NCI-H1048 (cell line): ENCODE measurements around the gene CARMIL1.
"Not testable (repeated sequence)": the region's sequence is repeated elsewhere in the genome, so short reads cannot be mapped to it uniquely, and the experiment has no call there.

ENCODE experiments used
- DNase-seq: peaks from one replicate; lab custom pipeline; 2025; lab: John Stamatoyannopoulos, UW

Gene CARMIL1

DNA sequence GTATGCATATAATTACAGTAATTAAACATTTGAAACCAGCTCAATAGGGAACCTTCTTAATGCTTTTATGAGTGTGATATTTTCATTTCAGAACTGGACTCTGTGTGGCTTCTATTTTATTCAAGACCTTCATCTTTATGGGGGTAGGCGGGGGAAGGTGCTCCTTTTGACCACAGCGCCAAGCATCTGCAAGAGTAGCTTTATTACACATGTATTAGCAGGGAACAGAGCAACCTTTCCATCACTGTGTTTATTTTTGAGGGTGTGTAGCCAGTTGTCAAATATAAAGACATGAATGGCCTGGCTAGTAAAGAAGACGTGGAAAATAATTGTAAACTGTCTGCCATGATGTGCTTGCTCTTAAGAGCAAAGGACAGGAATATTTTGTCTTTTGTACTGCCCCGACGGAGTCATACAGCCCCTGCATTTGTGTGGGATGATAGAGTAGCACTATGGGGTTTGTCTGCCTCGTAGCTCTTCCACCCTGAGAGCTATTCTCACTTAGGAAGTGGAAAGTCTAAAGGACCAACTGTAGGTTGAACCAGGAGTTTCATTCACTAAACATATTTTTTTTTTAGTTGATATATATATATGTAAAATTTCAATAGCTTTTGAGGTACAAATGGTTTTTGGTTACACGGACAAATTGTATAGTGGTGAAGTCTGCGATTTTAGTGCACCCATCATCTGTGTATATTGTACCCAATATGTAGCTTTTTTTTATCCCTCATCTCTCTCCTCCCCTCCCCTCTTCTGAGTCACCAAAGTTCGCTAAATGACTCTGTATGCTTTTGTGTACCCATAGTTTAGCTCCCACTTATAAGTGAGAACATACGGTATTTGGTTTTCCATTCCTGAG lies 91.2 kb downstream of the CARMIL1 start:
- no peak for DNase-seq

DNA sequence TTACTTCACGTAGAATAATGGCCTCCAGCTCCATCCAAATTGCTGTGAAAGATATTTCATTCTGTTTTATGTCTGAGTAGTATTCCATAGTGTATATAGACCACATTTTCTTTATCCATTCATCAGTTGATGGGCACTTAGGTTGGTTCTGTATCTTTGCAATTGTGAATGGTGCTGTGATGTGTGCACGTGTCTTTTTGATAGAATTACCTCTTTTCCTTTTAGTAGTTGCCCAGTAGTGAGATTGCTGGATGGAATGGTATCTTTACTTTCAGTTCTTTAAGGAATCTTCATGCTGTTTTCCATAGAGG lies 91.8 kb downstream of the CARMIL1 start:
- no peak for DNase-seq

DNA sequence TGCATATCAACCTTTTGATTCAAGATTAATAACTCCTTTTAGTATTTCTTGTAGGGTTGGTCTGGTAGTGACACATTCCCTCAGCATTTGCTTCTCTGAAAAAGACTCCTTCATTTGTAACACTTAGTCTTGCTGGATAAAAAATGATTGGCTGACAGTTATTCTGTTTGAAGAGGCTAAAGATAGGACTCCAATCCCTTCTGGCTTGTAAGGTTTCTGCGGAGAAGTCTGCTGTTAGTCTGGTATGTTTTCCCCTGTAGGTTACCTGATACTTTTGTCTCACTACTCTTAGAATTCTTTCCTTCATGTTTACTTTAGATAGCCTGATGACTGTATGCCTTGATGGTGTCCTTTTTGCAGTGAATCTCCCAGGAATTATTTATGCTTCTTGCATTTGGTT lies 96.0 kb downstream of the CARMIL1 start:
- DNase-seq, result no peak

DNA sequence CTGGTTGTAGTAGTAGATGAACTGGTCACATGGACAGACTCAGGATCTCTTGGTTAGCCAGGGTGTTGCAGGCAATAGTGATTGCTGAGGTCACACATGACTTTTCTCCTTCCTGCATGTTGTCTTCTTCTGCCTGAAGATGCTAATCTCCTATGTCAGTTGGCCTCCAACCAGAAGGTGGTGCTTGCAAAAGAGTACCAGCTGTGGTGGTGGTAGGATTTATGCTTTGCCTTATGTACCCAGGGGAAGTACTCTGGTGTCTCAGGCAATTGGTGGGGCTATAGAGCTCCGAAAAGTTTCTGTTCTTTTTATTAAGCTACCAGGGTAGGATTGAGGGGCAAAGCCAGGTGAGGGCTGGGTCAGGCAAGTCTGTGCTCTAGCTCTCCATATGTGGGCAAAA lies 98.5 kb downstream of the CARMIL1 start:
- DNase-seq, result no peak

DNA sequence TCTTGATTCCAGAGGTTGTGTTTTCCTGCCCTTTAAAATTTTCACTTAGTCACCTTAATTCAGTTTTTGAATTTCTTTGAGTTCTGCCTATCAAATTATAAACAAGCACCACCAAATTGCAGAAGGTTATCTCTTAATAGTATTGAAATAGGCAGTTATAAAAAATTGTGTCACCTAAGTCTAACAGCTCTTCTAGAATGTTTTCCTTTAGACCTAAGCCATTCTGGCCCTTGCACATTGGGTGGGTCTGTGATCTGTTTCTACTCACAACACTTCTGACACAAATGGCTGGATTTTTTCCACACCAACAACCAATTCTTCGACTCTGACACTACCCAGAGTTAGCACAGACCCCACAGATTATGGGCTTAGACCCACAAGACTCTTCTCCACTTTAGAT lies 101.9 kb downstream of the CARMIL1 start:
- DNase-seq, result no peak

DNA sequence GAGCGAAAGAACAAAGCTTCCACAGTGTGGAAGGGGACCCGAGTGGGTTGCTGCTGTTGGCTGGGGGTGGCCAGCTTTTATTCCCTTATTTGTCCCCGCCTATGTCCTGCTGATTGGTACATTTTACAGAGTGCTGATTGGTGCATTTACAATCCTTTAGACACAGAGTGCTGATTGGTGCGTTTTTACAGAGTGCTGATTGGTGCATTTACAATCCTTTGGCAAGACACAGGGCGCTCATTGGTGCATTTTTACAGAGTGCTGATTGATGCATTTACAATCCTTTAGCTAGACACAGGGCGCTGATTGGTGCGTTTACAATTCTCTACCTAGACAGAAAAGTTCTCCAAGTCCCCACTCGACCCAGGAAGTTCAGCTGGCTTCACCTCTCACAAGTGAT lies 103.3 kb downstream of the CARMIL1 start:
- not testable (repeated sequence) for DNase-seq

DNA sequence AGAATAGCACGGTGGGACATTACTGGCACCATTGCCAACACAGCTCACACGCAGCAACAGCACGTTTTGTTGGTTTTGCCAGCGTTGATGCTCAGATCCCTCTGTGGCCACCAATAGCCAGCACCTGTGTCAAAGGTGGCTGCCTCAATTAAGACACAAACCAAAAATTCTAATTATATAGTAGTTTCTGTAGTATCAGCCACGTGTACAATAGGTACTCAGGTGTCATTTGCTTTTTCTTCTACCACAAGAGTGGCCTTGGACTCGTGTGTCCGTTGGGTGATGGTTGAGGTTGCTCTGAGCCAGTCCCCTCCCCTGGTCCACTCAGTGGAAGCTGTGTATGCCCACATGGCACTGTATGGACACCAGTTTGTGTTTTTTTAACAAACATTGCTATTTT lies 105.1 kb downstream of the CARMIL1 start:
- DNase-seq, result no peak

DNA sequence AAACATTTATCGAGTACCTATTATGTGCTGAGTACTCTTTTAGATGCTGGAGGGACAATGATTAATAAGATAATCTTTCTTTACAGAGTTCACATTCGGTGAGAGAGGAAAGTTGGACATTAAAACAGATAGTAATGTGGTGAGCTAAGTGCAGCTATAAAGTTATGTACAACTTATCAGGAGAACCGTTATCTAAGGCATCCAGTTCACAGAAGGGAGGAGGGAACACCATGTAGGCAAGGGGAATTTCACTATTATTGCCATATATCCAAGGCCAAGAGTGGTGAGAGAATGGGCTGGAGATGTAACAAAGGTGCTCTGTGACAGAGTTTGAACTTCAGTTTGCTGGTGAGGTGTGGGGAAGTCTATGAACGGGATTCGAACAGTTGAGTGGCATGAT lies 105.8 kb downstream of the CARMIL1 start:
- DNase-seq, result no peak

DNA sequence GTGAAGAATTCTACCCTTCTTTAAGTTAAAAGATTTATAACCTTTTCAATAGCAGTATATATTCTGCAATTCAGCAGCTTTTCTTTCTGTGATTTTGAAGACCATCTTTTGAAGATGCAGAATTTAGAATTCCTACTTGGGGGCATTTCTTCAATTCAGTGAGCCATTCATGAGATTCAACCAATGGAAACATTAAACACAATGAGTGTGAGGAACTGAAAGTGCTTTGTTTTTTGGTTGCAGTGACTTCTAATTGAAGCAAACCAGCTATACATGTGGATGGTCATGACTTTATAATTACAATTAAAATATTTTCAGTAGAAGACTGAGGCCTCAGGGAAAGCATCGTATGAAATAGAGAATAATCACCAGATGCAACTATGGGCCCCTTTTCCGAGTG lies 108.3 kb downstream of the CARMIL1 start:
- no peak for DNase-seq

DNA sequence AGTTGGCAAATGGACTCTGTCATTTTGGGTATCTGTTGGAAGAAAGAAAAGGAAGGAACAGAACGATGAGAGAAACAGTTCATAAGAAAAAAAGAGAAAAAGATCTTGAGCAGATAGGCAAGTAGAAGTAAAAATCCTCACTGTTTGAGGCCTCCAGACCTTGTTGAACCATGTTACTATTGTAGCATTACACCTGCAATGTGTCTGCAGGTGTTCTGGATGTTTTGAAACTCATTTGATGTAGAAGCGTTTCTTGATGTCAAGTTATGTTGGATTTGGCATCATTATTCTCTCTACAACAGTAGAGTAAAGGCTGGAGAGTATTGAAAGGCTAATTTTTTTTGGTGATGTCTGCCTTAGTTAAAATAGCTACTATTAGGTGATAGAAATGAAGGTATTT lies 108.7 kb downstream of the CARMIL1 start:
- DNase-seq, result no peak

DNA sequence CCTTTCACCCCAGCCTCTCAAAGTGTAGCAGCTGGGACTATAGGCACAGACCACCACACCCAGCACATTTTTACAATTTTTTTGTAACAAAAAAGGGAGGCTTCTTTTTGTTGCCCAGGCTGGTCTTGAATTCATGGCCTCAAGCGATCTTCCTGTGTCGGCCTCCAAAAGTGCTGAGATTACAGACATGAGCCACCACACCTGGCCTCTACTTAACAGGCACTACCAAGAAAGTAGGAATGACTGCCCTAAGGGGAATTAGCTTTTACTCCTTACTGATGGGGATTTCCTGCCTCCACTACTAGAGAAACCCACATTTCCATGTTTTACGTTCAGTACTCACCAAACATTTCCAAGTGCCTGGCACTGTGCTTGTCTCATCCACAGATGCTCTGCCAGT lies 109.6 kb downstream of the CARMIL1 start:
- DNase-seq, result no peak

DNA sequence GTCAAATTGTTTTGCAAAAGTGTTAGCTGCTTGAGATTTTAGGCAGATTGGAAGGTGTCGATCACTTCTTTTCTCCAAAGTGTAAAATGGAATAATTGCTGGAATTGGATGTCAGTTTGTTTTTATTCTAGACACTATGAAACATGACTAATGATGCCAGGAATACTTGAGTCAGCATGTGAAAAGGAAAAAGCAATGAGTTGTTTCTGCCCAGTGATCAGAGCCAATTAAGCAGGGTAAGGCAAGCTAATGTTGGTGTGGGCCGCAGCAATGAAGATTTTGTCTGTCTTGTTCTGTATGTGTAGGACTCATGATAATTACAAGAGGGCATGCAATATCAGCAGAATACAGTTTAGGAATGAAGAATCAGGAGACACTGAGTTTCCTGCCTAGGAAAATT lies 110.3 kb downstream of the CARMIL1 start:
- no peak for DNase-seq

DNA sequence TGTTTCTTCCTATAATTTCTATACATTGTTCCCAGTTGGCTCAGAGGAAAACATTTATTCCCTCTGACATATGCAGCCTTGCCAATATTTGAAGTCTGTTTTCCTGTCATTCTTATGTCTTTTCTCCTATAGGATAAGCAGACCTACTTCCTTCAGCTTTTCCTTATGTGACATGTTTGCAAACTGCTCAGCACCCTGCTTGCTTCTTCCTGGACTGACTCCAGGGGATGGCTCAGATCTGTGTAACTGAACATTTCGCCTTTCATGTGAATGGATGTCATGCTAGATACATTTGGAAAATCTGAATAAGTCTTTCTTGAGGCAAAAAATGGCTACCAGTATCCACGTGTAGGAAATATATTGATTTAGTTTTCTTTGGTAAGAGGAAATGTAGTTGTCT lies 113.2 kb downstream of the CARMIL1 start:
- no peak for DNase-seq

DNA sequence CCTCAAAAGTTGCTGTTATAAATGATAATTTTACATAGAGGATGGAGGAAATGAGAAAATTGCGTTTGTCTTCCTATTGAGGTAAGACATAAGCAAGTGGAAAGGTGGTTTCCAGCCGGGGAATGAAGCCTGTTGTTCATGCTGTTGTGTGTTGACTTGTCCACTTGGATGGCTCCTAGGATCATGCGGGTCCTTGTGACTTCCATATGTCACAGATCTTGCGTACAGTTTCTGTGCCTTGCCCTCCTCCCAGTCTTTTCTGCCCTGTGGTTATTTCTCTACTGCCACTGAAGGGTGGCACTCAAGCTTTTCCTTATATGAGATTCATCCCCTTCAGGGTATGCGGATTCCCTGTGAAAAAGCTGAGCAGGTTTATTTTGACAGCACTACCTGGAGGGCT lies 116.6 kb downstream of the CARMIL1 start:
- DNase-seq, result no peak

DNA sequence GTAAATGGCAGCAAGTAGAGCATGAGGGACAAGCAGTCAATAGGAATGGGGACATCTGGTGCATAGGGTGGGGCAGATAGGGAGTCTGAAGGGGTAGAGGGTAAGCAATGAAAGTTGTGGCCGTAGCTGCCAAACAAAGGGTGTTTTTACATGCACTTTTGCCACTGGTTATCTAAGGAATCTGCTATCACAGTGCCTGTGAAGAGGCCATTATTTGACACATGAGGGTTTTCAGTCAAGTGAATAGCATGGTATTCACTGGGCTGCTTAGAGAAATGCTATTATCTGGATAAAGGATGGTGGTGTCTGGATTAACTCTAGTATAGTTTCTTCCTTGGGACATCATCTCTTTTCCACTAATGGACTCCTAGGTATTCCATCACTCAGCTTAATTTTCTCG lies 118.2 kb downstream of the CARMIL1 start:
- no peak for DNase-seq

DNA sequence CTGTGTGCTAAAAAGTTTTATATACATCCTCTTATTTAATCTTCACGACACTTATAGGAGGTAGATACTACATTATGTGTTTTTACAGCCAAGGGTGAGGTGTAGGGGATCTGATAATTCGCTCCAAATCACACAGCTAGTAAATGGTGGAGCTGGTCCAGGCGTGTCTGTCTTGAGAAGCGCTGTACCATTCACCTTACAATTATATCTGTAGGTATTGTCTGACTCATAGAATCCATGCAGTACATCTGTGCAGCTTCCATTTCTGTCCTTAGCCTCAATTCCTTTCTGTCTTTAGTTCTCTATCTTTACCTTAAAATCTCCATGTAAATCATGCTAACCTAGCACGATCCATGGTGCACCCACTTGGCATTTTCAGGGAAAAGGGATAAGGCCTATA lies 120.7 kb downstream of the CARMIL1 start:
- no peak for DNase-seq

DNA sequence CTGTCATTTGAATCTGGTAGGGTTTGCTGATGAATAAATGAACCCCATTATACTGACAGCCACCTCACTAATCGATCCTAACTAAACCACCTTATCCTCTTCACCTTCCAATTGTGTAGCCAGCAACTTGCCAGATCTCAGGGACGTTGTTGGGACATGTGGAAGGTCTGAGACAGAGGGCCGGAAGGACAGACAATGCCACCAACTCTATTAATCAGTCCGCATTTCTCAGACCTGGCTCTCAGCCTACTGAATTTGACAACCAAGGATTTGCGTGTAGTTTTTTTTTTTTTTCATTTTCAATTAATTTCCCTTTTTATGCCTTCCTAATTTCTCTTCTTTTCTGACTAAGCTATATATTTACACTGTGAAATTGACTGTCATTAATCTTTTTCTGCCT lies 122.5 kb downstream of the CARMIL1 start:
- no peak for DNase-seq

DNA sequence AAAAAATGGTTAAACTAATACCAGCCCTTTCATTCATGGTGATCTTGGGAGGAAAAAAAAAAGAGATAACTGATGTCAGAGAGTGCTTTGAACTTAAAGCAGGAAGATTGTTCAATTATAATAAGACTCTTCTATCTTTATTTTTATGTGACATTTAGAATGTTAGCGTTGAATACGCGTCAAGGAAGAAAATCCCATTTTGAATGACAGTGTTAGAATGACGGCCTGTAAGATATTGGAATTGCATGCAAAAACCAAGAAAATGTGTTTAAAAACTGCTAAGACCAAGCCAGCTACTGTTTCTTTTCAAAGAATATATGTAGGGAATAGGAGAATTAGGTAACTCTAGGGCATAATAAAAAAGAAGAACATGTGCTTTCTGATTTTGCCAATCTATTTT lies 123.0 kb downstream of the CARMIL1 start:
- no peak for DNase-seq

DNA sequence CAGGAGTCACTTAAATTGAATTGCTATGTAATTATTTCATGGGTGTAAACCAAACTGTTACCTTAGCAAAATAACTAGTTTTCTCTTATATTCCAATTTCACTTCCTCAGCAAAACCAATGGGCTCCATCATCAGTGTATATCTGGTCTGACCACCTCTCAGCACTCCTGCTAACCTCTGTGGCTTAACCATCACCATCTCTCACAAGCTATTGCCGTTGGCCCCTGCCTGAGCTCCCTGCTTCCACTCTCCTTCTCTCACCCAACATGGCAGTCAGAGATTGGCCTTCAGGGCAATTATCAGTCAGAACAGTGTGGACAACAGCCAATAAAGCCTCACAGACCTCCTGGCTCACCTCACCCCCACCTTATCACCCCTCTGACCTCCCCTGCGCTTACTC lies 124.0 kb downstream of the CARMIL1 start:
- DNase-seq, result no peak

DNA sequence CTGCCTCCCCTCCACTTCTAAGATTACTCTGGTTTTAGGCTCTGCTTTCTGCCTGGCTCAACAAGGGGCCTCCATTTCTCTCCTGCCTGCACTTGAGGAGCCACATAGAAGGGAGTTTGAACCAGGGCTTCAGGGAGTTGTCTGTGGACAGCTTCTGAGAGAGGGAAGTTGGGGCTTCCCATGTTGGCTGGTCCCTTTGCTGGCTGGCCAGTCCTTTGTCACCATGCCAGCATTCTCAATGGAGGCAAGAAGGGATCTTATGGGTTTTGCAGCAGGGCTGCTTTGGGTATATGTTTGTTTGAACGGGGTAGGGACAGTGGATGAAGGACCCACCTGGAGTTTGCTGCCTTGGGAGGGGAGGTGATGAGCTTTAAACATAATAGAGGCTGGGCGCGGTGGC lies 124.9 kb downstream of the CARMIL1 start:
- DNase-seq, result no peak

DNA sequence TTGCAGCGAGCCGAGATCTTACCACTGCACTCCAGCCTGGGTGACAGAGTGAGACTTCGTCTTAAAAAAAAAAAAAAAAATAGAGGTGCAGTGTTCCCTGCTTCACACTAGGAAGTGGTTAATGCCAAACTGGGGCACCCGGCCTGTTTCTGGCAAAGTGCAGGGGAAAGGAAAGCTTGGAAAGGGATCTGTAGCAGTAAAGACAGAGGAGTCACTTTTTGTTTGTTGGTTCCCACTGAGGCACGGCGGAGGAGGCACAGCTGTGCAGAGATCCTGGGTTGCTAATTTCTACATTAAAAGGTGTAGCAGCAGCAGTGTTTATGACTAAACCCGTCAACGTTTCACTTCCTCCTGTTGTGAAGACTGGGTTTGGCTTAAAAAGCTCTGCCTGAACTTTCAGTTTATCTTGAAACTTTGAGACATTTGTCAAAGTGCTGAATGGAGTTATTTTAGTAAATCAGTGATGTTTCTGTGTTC lies 125.6 kb downstream of the CARMIL1 start:
- DNase-seq, result no peak

DNA sequence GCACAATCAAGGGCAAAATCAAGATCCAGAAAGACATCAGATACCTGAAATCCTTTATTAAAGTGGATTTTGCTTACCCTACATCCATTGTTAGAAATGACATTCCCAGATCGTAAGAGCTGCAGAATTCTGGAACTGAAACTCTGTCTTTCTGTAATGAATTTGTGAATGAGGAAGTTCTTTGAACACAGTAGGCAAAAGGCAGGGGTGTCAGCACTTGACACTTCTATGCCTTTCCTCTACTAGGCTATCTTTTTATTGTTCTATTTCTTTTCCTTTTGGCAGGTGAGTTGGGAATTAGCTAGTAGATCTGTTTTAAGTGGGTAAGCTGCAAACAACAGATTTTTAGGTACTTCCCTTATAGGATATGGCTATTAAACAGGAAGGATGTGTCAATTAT lies 126.3 kb downstream of the CARMIL1 start:
- DNase-seq, result no peak

DNA sequence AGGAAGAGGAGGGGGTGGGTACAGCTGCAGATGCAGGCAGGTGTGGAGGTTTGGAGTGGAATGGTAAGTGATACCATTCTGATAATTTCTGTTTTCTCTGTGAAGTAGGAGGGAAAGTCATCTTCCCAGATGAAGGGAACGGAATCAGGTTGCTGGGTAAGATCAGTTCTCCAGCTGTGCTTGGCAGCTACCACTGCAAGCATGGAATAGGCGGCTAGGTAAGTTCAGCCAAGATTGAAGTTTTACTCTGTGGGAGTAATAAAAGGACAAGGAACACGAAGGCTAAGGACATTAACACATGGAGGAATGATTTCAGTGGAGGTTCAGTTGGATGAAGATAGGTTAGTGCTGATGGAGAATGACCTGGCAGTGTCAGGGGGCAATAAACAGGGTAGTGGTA lies 128.3 kb downstream of the CARMIL1 start:
- no peak for DNase-seq

DNA sequence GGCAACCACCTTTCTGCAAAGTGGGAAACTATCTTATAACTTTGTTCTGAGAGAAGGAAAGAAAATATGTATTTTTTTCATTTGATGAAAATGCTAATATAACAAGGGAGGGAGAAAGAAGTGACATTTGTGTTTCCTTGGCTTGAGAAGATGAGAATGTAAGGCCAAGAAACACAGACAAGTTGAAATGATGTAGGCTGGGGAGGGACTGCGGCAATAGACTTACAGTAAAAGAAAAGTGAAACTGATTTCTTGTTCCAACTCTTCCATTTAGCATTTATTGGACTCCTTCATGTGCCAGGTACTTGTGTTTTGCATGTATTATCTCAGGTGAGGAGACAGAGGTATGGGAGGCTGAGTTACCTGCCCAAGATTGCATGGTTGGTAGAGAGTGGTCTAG lies 130.9 kb downstream of the CARMIL1 start:
- DNase-seq, result no peak
